GM21825 (cell line): ENCODE measurements around the gene GAS6.
"Not testable (repeated sequence)": the region's sequence is repeated elsewhere in the genome, so short reads cannot be mapped to it uniquely, and the experiment has no call there.

Experiments
- ATAC-seq: cut with Tn5 transposase; IDR thresholded peaks from one replicate; pipeline ENCODE4 v1.9.1; 2021; ENCODE audit warnings: mild to moderate bottlenecking, moderate library complexity; ENCODE audit not compliant: unreplicated experiment

The GAS6 gene

DNA sequence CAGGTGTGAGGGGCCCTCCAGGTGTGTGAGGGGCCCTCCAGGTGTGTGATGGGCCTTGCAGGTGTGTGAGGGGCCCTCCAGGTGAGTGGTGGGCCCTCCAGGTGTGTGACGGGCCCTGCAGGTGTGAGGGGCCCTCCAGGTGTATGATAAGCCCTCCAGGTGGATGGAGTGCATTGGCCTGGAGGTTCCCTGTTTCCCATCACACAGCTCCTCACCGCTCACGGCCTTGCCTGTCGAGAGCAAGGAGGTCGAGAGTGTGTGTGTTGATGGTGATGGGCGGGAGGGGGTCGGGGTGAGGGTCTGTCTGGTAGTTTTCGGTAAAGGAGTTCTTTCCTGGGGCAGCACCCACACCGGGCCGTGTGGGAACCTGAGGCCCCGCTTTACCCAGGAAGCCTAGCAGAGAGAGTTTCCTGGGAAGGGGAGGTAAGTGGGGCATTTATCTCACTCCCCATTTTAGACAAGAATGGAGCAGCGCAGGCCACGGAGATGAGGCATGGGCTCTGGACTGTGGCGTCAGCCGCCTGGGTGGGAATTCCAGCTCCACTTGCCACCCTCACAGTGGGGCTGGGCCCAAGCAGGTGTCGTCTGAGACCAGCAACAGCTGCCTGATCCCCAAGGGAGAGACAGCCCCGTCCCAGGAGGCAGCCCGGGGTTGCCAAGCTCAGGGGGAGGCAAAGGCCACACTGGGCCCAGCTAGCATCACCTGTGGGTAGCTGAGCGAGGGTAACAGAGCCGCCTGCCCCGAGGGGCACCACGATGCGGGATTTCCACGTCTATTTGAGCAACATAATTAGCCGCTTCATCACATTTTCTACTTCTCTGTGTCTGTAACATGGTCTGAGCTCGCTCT lies 10.9 kb upstream of the GAS6 start:
- ATAC-seq: no peak

DNA sequence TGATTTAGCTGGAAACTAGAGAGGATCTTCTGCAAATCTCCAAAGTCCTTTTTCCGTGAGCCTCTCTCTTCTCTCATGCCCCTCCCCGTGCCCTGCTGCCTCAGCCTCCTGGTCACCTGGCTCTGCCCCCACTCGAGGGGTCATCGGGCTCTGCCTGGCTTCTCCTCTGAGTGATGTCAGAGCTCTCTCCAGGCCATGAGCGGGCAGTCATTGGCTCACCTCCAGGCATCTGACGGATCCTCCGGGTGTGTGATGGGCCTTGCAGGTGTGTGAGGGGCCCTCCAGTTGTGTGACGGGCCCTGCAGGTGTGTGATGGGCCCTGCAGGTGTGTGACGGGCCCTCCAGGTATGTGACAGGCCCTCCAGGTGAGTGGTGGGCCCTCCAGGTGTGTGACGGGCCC lies 10.3 kb upstream of the GAS6 start:
- no peak for ATAC-seq

DNA sequence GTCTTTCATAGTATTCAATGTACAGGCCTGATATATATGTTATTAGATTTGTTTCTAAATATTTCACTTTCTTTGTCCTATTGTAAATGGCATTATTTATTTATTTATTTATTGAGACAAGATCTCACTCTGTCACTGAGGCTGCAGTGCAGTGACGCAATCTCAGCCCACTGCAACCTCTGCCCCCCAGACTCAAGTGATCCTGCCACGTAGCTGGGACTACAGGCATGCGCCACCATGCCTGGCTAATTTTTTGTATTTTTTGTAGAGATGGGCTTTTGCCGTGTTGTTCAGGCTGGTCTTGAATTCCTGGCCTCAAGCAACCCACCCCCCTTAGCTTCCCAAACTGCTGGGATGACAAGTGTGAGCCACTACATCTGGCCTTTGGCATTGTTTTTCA lies 5.4 kb upstream of the GAS6 start:
- ATAC-seq: no peak

DNA sequence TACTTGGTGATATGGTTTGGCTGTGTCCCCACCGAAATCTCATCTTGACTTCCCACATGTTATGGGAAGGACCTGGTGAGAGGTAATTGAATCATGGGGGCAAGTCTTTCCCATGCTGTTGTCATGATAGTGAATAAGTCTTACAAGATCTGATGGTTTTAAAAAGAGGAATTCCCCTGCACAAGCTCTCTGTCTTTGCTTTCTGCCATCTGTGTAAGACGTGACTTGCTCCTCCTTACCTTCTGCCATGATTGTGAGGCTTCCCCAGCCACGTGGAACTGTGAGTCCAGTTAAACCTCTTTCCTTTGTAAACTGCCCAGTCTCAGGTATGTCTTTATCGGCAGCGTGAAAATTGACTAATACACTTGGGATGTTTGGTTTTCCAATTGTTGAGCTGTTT lies 4.0 kb upstream of the GAS6 start:
- ATAC-seq: not testable (repeated sequence)

DNA sequence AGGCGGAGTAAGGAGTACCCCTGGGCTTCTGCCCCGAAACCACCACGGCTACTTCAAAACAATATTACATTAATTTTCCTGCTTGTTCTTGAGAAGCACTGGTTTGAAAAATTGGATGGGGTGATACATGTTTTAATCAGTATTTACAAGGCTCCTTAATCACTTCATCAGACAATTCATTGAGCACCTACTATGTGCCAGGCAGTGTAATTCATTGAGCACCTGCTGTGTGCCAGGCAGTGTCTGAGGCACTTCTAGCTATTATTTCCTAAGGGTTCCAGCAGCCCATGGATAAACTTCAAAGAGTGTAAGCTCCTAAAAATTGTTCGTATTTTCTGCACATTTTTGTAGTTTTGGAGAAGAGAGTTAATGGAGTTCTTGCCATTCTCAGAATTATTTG lies 1.6 kb upstream of the GAS6 start:
- no peak for ATAC-seq

DNA sequence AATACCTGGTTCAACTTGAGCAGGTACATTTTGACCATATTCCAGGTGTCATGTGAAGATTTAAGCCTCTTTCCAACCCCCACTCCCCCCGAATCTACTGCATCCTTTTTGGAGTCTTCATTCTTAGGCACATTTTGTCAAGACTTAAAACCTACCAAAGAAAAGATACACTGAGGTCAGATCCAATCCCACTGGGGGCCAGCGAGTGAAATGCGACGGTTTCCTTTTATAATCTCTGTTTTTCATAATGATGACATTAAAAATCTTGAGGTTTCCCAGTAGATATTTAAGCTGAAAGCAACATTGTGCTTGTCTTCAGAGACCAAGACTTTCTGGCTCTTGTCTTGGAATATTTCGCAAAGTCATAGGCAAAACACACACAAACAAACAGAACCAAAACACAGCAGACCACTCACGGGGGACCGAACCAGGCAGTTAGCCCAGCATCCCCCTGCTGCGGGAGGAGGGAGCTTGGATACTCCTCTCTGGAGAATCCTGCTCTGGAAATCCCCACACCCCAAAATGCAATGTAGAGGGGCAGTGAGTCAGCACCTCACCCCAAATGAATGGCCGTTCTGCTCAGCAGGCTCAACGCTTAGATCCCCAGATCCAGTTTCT lies 506 bp upstream of the GAS6 start:
- ATAC-seq: no peak

DNA sequence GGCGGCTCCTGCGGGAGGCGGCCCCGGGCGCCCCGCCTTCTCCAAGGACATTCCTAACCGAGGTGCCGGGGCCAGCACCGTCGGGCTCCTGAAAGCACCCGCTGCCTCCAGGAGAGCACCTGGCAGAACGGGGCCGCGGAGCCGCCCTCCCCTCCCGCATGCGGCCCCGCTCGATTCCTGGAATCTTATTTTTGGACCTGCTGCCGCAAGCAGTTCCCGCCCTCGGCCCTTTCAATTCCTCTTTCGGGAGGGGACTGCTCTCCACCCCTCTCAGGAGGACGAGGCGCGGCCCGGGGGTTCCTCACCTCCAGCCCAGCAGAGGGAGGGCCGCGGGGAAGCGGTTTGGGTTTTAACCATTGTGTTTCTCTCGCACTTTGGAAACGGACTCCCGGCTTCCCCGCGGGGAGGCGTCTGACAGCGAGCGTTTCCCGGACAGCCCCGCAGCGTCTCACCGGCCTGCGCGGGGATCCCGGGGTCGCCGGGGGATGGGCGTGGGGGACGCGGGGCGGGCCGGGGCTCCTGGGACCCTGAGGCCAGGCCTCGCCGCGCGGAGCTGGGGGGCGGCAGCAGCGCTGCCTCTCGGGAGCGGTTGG lies 849 bp downstream of the GAS6 start:
- ATAC-seq: no peak

DNA sequence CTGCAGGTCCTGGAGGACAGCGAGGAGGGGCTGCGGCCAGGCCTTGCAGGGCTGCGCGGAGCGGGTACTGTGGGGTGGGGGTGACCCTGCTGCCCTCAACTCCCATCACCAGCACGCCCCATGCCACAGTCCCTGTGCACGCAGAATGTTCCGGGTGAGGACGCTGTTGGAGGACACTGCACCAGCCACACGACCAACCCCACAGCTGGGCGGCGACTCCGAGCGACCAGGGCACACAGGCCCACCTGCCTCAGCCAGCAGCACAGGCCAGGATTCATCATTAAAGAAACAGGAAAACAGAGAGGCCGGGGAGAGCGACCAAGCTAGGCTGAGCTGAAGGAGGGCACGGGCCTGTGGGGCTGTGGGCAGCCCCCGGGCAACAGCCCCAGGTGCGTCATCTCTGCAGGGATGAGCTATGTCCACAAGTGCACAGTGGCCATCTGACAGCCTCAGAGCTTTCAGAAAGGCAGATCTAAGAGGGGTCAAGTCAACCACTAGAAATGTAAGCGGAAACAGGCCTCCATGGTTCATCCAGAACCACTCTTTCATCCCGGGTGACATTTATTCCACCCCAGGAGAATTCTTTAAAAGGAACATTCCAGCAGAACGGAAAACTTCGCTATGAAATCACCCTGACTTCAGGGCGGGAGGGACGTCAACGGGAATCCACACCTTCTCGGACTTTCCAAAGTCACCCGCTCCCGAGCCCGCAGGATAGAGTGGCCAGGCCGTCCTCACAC lies 1.5 kb downstream of the GAS6 start:
- no peak for ATAC-seq

DNA sequence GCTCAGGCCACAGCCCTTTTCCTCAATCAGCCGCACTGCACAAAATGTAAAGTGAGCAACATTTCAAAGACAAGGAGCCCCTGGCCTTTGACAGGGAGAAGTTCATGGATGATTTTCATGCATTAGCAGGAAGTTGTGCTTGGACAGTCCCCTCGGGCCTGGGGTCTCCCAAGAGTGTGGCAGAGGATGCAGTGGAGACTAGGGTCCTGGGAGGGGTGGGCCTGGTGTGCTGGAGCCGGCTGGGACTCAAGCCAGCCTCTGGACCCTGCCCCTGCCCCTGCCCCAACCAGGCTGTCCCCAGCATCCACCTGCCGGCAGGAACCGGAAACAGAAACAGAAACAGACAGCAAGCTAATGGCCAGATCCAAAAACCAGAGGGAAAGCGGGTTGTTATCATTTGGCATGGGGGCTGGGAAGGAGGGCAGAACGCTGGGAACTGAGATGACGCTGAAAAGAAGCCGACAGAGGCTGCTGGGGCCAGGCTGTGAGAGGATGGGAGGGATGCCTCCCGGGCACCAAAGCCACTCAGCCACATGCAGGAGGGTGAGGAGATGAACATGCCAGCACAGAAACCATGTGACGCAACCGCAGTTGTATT lies 2.3 kb downstream of the GAS6 start:
- ATAC-seq: no peak

DNA sequence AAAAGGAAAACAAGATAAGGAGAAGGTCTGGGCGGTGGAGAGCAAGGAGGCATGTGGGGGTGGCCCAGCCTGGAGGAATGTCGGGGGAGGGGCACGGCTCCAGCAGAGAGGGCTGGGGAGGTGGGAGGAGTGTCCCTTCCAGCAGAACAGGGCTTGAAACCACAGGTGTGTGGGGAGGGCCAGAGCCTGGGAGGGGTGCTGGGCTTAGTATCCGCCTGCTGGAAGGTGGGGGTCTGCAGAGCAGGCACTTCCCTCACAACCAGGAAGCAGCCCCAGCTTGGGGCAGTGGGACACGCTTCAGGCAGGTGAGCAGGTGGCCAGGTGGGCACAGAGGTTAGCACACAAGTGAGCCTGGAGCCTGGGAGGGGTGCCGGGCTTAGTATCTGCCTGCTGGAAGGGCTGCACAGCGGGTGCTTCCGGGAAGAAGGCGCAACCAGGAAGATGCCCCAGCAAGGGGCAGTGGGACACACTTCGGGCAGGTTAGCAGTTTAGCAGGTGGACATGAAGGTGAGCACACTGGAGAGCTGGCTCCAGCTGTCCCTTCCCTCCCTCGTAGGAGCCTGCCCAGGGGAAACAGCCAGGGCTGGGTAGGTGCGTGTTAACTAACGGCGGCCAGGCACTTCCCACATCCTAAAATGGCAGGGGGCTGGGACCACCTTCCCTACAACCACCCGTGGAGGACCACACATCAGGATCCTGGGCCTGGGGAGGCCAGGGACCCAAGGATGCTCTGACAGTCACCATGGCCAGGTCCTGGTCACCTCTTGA lies 3.0 kb downstream of the GAS6 start:
- no peak for ATAC-seq

DNA sequence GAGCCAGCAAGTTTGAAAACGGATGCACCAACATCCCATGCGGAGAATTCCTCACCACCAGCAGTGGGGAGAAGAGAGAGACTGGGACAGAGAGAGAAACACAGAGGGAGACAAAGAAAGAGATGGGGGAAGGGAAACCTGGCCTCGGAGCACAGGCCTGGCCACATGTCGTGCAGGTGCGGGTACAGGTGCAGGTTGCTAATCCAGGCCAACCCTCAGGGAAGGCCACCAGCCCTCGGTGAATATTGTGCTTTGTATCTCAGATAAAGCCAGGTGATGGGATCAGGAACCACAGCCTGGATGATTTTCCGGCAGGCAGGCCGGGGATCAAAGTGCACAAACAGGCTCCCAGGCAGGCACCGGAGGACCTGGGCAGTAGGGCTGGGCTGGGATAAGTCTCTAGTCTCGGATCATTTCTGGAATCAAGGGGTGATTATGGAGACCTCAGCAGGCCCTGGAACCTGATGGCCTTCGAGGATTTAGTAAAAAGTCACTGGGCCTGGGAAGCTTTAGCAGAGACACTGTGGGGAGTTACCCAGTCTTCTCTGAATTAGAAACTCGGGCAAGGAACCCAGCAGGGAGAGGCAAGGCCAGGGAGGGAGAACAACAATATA lies 3.7 kb downstream of the GAS6 start:
- ATAC-seq: no peak

DNA sequence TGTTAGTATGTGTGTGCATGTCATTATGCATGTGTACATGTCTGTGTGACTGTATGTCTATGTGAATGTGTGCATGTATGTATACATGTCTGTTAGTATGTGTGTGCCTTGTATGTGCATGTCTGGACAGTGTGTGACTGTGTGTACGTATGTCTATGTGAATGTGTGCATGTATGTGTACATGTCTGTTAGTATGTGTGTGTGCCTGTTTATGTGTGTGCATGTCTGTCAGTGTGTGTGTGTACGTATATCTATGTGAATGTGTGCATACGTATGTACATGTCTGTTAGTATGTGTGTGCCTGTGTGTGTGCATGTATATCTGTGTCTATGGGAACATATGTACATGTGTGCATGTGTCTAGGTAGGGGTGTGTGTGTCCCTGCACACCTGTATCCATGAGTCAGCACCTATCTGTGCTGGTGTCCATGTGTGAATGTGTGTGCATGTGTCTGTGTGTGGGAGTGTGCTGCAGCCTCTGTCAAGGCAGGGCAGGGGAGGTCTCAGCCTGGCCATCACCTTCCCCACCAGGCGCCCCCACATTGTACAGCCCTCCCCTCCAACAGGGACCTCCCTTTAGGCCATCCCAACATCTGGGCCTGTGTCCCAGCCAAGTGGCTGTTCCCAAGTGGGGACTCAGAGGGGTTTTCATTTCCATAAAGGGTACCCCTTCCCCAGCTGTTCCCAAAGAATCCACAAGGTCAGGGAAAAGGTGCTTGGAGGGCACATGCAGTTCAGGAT lies 4.4 kb downstream of the GAS6 start:
- no peak for ATAC-seq

DNA sequence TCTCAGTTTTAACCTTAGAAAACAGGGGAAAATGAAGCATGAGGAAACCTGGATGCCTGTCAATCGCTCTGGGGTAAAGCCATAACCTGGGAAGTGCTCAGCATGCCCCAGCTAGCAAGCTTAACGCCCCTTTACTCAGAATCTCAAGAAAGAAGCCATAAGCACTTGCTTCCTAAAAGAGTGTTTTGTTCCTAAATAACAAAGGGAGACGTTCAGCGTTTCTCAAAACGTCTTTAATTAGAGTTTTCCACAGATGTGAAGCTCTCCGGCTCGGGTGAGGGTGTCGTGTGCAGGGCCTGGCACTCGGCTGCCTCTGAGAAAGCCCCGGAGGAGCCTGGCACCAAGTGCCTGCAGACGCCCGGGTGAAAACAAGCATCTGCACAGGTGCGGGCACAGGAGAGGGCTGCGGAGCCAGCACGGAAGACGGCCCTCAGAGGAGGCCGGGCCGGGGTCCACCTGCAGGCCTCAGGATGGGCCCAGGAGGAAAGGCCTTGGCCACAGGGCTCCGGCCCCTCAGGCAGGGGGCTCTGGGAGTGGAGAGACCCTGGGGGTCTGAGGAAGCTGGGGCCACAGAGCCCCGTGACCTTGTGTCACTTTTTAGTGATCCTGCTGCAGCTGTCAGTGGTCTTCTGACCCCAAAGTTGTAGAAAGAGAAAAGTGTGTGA lies 6.2 kb downstream of the GAS6 start:
- no peak for ATAC-seq

DNA sequence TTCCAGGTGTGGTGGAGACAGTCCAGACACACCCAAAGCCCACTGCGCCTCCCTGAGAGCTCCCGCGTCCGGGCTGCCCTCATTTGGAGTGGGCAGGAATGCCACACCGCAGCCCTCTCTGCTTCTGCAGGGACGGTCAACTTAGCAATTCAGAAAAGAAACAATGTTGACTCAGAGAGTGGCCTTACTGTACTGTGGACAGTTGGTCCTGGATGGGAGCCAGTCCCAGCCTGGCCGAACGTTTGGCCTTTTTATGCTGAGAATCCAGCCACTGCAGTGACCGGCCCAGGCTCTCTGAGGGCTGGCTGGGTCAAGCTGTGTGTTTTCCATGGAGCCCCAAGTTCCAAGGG lies 7.2 kb downstream of the GAS6 start:
- ATAC-seq: no peak

DNA sequence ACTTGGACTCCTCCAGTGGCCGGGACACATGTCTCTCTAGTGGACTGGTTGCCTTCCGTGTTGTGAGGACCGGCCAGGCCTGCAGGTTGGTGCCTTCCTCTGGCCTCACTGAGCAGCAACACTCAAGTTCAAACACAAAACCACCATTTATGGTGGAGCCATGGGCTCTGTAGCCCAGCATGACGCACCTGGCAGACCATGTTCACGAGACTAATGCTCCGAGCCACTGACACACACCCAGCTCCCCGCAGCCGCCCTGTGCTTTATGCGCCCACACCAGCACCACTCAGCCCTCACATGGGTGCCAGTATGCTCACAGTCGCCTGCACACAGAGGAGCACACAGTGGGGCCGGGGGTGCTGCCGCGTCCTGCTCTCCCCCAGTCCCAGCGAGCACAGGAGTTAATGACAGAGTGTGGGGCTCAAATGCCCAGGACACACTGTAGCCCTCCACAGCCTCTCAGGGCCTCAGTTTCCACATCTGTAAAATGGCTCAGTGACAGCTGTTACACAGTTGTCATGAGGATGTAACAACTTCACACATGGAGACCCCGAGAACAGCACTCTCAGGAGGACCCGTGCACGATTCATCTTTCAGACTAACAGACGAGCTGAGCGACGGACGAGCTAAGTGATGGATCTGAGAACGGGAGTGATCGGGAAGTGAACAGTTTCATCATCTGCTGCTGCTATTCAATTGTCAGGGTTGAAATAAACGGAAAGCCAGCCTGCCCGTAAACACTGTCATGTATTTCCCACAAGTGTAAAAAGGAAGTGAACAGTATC lies 7.8 kb downstream of the GAS6 start:
- ATAC-seq: no peak

DNA sequence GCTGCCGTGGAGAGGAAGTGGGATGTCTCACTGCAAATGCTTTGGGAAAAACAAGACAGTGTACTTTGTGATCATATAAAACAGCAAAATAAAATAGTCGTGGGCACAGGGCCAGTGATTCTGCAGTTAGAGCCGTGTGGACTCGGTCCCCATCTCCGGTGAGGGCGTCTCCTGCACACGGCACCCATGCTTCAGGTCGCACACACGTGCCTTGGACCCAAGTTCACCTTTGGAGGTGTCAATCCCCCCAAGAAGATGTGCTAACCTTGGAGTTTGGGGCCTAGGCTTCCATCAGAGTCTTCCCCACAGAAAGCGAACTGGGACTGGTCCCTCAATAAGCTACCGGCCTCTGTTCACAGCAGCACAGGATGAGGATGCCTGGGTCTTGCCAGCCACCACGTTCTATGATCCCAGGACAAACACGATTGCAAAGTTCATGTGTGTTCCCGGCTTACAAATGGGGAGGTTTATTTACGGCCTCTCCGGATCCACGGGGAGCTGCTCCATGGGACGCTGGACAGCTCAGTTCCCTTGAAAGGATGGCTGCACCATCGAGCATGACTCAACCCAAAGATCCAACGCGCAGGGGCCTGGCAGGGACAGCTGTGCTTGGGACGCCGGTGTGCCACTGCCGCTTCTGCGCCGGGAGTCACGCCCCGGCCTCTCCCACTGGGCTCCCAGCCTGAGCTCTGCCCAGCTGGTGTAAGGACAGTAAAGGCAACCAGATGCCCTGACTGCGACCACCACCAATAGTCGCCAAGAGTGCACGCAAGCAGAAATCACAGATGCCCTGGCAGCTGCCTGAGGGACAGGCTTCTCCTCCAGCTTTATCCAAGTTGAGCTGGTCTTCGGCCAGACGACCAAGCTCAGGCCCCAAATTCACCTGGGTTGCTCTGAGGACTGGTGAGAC lies 8.6 kb downstream of the GAS6 start:
- ATAC-seq: no peak
